MM.1S (cell line): ENCODE data around the gene SPOCD1.

Experiments used
- DNase-seq: peaks from one replicate; pipeline ENCODE4 v3.0.0-alpha.2; 2015
- H2AFZ ChIP-seq: fragments of 300-600 bp; sonication (generic); 2 replicates; pipeline ENCODE4 v1.6.0; 2016; ENCODE audit warnings: antibody characterized with exemption, low read length
- H3F3A ChIP-seq: fragments of 300-600 bp; sonication (generic); 2 replicates; pipeline ENCODE4 v1.6.1; 2016; ENCODE audit warnings: mild to moderate bottlenecking, antibody characterized with exemption, low read length, moderate library complexity, mixed read lengths; ENCODE audit not compliant: insufficient read depth
- H3K27ac ChIP-seq: fragments of 300-600 bp; sonication (generic); 2 replicates; pipeline ENCODE4 v1.5.1; 2016; ENCODE audit warnings: mild to moderate bottlenecking, low read length
- H3K27me3 ChIP-seq: fragments of 300-600 bp; sonication (generic); replicated peaks from 2 replicates; pipeline ENCODE4 v1.6.0; 2016; ENCODE audit warnings: low read length; ENCODE audit not compliant: insufficient read depth
- H3K36me3 ChIP-seq: fragments of 300-600 bp; sonication (generic); replicated peaks from 2 replicates; pipeline ENCODE4 v1.6.1; 2016; ENCODE audit warnings: mild to moderate bottlenecking, low read length, mixed read lengths; ENCODE audit not compliant: insufficient read depth
- H3K4me1 ChIP-seq: fragments of 300-600 bp; sonication (generic); 2 replicates; pipeline ENCODE4 v1.6.1; 2016; ENCODE audit warnings: low read length, mixed read lengths
- H3K4me2 ChIP-seq: fragments of 300-600 bp; sonication (generic); 2 replicates; pipeline ENCODE4 v1.6.0; 2016; ENCODE audit warnings: low read depth, low read length
- H3K4me3 ChIP-seq: fragments of 300-600 bp; sonication (generic); 2 replicates; pipeline ENCODE4 v1.5.1; 2016; ENCODE audit warnings: low read length, mixed read lengths
- H3K79me2 ChIP-seq: fragments of 300-600 bp; sonication (generic); 2 replicates; pipeline ENCODE4 v1.6.1; 2016; ENCODE audit warnings: mixed run types, low read length, mixed read lengths
- H3K9ac ChIP-seq: fragments of 300-600 bp; sonication (generic); 2 replicates; pipeline ENCODE4 v1.6.1; 2016; ENCODE audit warnings: low read length, mixed read lengths
- H3K9me2 ChIP-seq: fragments of 300-600 bp; sonication (generic); replicated peaks from 2 replicates; pipeline ENCODE4 v1.6.1; 2016; ENCODE audit warnings: mild to moderate bottlenecking, low read length, mixed read lengths; ENCODE audit not compliant: insufficient read depth
- H3K9me3 ChIP-seq: fragments of 300-600 bp; sonication (generic); replicated peaks from 2 replicates; pipeline ENCODE4 v1.6.1; 2016; ENCODE audit warnings: mild to moderate bottlenecking, low read length, mixed read lengths; ENCODE audit not compliant: insufficient read depth
- H4K20me1 ChIP-seq: fragments of 300-600 bp; sonication (generic); 2 replicates; pipeline ENCODE4 v1.6.1; 2016; ENCODE audit warnings: mild to moderate bottlenecking, low read length, moderate library complexity, mixed read lengths; ENCODE audit not compliant: insufficient read depth
- EZH2 ChIP-seq: fragments of 300-600 bp; sonication (generic); optimal IDR thresholded peaks from 2 replicates; pipeline ENCODE3; 2017; ENCODE audit warnings: low read depth, mild to moderate bottlenecking, antibody characterized with exemption, low read length, mixed read lengths
- EZH2phosphoT487 ChIP-seq: fragments of 300-600 bp; sonication (generic); IDR thresholded peaks from 2 replicates; pipeline ENCODE4 v1.6.1; 2018; ENCODE audit warnings: antibody characterized with exemption, low read length
- TF ChIP-seq, protein P1 (sequence below): fragments of 300-600 bp; sonication (generic); IDR thresholded peaks from 2 replicates; pipeline ENCODE4 v1.5.1; 2016; ENCODE audit warnings: antibody characterized with exemption, low read length, mixed read lengths

Gene SPOCD1

GRCh38 chr1:31788138-31788824 lies 27.5 kb downstream of the SPOCD1 start:
- Histone ChIP-seq H3K4me3 (peak overlapping the region; percentile 76), H3K27me3 (peaks cover 34% of the 10 kb centered on the region), H3K36me3 (no peaks in the 10 kb centered on the region), H3F3A (no peaks in the 10 kb centered on the region), H3K9me3 (no peaks in the 10 kb centered on the region), H2AFZ (peak overlapping the region; percentile 97), H3K4me1 (no peaks in the 10 kb centered on the region), H3K79me2 (no peaks in the 10 kb centered on the region), H3K4me2 (peak overlapping the region; percentile 99), H3K9me2 (no peaks in the 10 kb centered on the region), H3K27ac (peak overlapping the region; percentile 79), H4K20me1 (no peaks in the 10 kb centered on the region), H3K9ac (peak overlapping the region; percentile 95)
- TF ChIP-seq, protein P1, sequence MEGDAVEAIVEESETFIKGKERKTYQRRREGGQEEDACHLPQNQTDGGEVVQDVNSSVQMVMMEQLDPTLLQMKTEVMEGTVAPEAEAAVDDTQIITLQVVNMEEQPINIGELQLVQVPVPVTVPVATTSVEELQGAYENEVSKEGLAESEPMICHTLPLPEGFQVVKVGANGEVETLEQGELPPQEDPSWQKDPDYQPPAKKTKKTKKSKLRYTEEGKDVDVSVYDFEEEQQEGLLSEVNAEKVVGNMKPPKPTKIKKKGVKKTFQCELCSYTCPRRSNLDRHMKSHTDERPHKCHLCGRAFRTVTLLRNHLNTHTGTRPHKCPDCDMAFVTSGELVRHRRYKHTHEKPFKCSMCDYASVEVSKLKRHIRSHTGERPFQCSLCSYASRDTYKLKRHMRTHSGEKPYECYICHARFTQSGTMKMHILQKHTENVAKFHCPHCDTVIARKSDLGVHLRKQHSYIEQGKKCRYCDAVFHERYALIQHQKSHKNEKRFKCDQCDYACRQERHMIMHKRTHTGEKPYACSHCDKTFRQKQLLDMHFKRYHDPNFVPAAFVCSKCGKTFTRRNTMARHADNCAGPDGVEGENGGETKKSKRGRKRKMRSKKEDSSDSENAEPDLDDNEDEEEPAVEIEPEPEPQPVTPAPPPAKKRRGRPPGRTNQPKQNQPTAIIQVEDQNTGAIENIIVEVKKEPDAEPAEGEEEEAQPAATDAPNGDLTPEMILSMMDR = no peak
- TF ChIP-seq EZH2phosphoT487 (no peak), EZH2 (no peak)
- peak; percentile 91 for DNase-seq

DNA sequence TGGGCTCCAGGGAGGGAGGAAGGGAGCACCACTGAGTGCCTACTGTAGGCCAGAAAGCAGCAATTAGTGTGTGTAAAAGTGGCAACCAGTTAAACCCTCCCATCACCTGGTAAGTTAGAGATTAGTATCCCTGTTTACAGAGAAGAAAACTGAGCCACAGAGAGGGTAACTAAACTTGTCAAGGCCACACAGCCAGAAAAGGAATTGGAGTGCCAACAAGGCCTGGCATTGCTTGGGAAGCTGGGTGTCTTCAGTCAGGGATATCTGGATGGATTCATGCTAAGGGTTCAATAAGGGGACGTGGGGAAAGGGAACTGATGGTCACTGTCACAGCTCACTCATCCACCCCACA lies 28.1 kb downstream of the SPOCD1 start:
- Histone ChIP-seq H3K4me1 (no peaks in the 10 kb centered on the region), H4K20me1 (no peaks in the 10 kb centered on the region), H2AFZ (peak overlapping the region; percentile 97), H3K4me3 (peak overlapping the region; percentile 76), H3K4me2 (peak overlapping the region; percentile 99), H3K9ac (no peak overlapping the region), H3K79me2 (no peaks in the 10 kb centered on the region), H3K27me3 (peaks cover 29% of the 10 kb centered on the region), H3K36me3 (no peaks in the 10 kb centered on the region), H3K27ac (no peak overlapping the region; the same call in 1 of the 2 replicates), H3K9me2 (no peaks in the 10 kb centered on the region), H3K9me3 (no peaks in the 10 kb centered on the region), H3F3A (no peaks in the 10 kb centered on the region)
- TF ChIP-seq EZH2 = no peak
- DNase-seq = peak; percentile 30

GRCh38 chr1:31787261-31787660 lies 28.6 kb downstream of the SPOCD1 start:
- Histone ChIP-seq H3K27me3 (peaks cover 24% of the 10 kb centered on the region), H3K4me3 (no peak overlapping the region), H3F3A (no peaks in the 10 kb centered on the region), H3K4me2 (no peak overlapping the region), H2AFZ (0 out of 2 replicates have a peak overlapping the region, but pooled peaks have one; percentile 97), H3K36me3 (no peaks in the 10 kb centered on the region), H3K9ac (no peak overlapping the region), H3K9me3 (no peaks in the 10 kb centered on the region), H3K79me2 (no peaks in the 10 kb centered on the region), H3K4me1 (no peaks in the 10 kb centered on the region), H3K27ac (no peak overlapping the region), H4K20me1 (no peaks in the 10 kb centered on the region), H3K9me2 (no peaks in the 10 kb centered on the region)
- no peak for DNase-seq
- no peak for TF ChIP-seq EZH2phosphoT487
- TF ChIP-seq, protein P1 = no peak
- TF ChIP-seq EZH2 = no peak

GRCh38 chr1:31786366-31787060 lies 29.3 kb downstream of the SPOCD1 start:
- peaks cover 16% of the 10 kb centered on the region for H3K27me3 ChIP-seq
- no peaks in the 10 kb centered on the region for H3K4me1 ChIP-seq
- no peaks in the 10 kb centered on the region for H4K20me1 ChIP-seq
- H3F3A ChIP-seq = no peaks in the 10 kb centered on the region
- no peak overlapping the region for H3K4me2 ChIP-seq
- H2AFZ ChIP-seq = no peak overlapping the region
- no peak overlapping the region for H3K27ac ChIP-seq
- H3K9me3 ChIP-seq = no peaks in the 10 kb centered on the region
- H3K4me3 ChIP-seq = no peak overlapping the region
- H3K36me3 ChIP-seq = no peaks in the 10 kb centered on the region
- TF ChIP-seq EZH2 (no peak), EZH2phosphoT487 (no peak)
- TF ChIP-seq, protein P1 = no peak
- H3K9ac ChIP-seq = no peak overlapping the region
- no peak for DNase-seq
- H3K79me2 ChIP-seq = no peaks in the 10 kb centered on the region
- no peaks in the 10 kb centered on the region for H3K9me2 ChIP-seq
